ENCODE measurements around the gene DCK.

Gene DCK

DNA sequence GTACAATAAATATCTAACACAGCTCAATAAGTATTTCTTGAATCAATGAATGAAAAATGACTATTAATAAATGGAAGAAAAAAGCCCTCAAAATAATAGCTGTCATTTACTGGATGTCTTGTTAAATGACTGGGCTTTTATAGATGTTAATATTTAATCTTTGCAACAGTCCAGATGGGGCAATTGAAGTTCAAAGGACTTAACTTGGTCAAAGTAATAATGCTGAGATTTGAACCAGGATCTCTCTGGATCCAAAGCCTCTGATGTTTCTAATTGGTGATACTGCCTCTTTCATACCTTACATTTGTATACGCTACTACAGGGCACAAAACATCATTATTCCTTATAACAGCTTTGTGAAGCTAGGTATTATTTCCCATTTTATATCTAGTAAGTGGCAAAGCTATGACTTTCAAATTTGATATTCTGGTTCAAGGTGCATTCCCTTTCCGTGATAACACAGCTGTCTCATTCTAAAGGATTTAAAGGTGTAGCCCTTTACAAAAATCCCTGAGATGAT, 72.6 kb downstream of the DCK start:
- DNase-seq = no peak

DNA sequence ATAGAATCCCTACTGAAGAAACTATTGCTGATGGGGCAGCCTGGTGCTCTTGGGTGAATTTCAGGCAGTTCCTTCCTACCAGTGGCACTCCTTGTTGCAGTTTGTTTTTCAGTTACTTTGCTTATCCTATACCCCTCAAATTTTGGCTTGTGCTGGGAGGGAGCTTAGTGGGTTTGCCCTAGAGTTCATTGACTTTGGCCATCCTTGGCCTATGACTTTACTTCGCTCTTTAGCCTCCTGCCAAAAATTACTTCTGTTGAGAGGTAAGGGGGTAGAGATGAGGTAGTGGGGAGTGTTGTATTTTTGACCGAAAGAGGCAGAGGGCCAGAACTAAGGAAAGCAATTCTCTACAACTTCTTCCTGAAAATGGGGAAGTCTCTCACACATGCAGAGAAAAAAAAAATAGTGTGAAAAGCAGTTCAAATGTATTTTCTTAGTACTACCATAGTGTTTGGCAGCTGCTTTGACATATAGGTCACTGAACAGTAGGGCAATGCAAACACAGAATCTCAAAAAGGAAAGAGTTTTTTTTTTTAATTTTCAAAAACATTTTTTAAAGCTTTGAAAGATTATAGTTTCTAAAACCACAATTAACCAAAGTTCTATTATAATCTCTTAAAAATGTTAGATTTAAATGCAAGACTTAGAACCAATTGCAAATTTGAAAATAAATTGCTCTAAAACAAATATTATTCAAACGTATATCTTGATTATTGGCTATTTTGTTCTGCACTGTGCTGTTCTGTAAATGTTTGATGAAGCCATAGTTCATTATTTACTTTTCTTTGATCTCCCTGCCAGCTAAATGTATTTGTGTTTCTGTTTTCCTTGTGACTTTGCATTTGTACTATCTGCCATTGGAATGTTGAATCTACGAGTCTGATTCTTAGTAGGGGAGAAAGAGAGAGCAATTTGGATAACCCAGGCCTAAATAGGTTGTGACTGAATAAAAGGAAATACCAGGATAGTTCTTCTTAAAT, 73.6 kb downstream of the DCK start:
- DNase-seq = no peak

DNA sequence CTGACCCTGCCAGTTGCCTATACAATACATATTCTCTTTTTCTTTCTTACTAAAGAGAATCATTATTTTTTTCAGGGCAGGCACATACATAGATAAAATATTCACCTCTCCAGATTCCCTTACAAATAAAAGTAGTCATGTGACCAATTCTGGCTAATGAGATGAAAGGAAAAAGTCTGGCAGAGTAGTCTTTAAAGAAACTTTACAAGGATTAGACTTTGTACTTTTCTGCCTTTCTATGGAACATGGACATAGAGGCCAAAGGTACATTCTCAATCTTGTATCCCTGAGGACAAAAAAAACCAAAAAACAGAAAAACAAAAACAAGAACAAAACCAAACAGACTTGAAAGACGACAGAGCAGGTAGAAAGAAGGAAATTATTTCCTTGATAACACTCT, 75.6 kb downstream of the DCK start:
- no peak for DNase-seq

DNA sequence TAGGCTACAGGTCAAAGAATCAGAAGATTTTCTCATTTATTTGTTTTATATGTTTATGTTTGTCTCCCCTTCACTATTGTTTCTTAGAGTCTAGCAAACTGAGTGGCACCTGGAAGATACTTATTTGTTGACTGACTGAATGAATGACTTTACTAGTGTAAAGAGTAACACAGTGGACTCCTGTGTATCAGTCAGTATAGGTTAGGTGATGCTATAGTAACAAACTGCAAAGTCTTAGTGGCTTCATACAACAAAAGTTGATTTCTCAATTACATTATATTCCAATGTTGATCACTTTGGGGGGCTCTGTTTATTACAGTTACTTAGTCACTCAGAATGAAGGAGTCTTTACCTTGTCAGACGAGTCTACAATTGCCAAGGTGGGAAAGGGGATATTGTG, 76.6 kb downstream of the DCK start:
- DNase-seq = no peak

GRCh38 chr4:71074452-71075299, 81.2 kb downstream of the DCK start:
- DNase-seq = no peak
